HG02642 (cell line): ENCODE data around the gene PER2.
"Not testable (repeated sequence)": the region's sequence is repeated elsewhere in the genome, so short reads cannot be mapped to it uniquely, and the experiment has no call there.

Source experiments
- ATAC-seq: cut with Tn5 transposase; IDR thresholded peaks from one replicate; pipeline ENCODE4 v1.9.1; 2021; ENCODE audit warnings: mild to moderate bottlenecking; ENCODE audit not compliant: unreplicated experiment, poor library complexity

Gene PER2

GRCh38 chr2:238313991-238314350 is 25.6 kb upstream of the PER2 start:
- no peak for ATAC-seq

DNA sequence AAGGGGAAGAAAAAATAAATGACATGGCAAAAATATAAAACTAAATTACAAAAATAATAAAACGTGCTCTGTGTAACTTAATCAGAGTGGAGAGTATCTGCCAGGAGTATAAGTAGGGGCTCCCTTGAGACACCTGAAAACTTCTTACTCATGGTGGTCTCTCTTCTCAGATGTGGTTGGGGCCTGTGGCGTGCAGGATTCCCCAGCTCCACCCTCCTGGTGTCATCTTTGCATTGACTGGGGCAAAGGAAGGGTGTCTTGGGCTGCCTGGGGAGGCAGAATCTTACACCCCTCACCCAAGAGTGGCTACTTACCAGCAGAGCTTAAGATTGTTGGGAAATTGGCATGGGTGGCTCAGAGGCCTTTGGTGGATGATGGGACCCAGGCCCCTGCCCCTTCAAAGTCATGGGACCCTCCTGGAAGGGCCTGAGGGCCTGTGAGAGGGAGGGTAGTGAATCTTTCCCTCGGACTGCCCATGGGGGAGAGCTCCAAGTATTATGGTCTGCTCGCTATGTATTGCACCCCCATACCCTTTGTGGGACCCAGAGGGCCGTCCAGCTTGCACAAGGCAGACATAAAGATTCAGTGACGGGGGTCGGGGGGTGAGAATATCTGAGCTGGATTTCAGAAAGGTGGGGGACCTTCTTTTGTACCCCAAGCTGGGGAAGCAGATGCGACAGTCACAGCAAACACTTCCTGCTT is 25.0 kb upstream of the PER2 start:
- ATAC-seq, result no peak

DNA sequence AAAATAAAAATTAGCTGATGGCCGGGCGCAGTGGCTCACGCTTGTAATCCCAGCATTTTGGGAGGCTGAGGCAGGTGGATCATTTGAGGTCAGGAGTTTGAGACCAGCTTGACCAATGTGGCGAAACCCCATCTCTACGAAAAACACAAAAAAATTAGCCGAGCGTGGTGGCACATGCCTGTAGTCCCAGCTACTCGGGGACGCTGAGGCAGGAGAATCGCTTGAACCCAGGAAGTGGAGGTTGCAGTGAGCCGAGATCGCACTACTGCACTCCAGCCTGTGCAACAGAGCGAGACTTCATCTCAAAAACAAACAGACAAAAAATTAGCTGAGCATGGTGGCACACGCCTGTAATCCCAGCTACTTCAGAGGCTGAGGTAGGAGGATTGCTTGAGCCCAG is 22.3 kb upstream of the PER2 start:
- ATAC-seq, result not testable (repeated sequence)

DNA sequence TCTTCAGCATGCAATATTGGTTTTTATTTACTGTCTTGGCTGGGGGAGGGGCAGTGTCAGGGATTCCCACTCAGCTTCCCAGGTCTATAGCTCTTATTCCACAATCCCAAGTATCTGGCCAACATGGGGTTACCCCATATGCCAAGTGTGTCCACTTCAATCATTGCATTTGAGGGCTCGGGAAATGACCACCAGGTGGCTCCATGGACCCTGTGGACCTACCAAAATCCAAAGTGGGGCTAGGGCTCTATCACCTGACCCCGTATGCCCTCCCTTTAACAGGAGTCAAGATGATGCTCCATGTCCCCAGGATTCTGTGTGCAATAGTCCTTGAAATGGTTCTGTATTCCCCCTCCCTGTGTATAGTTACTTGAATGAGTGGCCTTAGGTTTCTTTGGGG is 19.8 kb upstream of the PER2 start:
- ATAC-seq, result no peak

- no peak for ATAC-seq
Measured at GRCh38 chr2:238306672-238306998, 18.2 kb upstream of the PER2 start.

- no peak for ATAC-seq
Measured at GRCh38 chr2:238305965-238306671, 17.7 kb upstream of the PER2 start.

- ATAC-seq, result no peak
Measured at GRCh38 chr2:238305092-238305862, 16.9 kb upstream of the PER2 start.

- ATAC-seq, result no peak
Measured at GRCh38 chr2:238304116-238304515, 15.7 kb upstream of the PER2 start.

- ATAC-seq, result no peak
Measured at GRCh38 chr2:238302751-238303150, 14.3 kb upstream of the PER2 start.

DNA sequence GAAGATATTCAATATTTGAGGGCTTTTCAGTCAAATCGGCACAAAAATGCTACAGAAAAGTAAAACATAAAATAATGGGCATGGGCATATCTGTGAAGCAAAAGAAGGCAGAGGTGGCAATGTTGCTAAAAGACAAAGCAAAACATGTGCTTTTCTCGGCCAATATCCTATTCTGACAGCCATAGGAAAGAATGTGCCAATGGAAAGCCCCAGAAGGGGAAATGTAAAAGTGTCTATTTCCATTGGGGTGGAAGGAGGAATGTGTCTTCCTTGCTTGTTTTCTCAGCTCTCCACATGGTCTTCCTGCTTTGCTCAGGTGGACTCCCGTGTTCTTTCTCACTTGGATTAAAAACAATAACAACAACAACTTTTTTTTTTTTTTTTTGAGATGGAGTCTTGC is 13.7 kb upstream of the PER2 start:
- no peak for ATAC-seq

GRCh38 chr2:238299803-238300202 is 11.4 kb upstream of the PER2 start:
- no peak for ATAC-seq

DNA sequence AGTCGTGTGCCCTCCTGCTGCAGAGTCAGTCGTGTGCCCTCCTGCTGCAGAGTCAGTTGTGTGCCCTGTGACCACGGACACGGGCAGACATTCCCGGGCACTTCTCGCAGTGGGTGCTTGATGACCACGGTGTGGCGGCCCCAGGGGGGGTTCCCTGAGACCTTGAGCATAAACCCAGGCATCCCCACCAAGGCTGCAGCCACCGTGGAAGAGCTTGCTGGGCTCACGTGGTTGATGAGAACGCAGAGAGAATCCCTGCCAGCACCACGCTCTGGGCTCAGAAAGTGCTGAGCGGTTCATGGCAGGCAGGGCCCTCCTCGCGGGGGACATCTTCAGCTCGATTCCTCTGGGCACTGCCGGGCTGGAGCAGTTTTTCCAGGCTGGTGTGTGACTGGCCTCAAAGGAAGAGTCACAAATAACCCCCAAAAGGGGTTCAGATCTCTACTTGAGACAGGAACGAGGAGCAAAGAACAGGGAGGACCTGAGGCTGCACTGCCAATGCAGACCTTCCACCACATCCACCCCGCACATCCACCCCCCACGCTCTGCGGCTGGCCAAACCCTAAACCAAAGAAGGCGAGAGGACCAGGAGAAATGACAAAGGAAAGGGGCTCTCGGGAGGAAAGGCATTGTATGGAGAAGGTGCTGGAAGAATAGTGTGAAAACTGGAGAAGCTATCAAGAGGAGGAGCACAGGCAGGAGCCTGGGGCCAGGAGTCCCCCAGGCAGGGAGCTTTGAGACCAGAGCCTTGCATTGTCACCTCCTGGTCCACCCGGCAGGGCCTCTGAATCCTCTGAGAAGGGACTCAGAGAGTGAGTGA is 8.4 kb upstream of the PER2 start:
- ATAC-seq, result no peak

DNA sequence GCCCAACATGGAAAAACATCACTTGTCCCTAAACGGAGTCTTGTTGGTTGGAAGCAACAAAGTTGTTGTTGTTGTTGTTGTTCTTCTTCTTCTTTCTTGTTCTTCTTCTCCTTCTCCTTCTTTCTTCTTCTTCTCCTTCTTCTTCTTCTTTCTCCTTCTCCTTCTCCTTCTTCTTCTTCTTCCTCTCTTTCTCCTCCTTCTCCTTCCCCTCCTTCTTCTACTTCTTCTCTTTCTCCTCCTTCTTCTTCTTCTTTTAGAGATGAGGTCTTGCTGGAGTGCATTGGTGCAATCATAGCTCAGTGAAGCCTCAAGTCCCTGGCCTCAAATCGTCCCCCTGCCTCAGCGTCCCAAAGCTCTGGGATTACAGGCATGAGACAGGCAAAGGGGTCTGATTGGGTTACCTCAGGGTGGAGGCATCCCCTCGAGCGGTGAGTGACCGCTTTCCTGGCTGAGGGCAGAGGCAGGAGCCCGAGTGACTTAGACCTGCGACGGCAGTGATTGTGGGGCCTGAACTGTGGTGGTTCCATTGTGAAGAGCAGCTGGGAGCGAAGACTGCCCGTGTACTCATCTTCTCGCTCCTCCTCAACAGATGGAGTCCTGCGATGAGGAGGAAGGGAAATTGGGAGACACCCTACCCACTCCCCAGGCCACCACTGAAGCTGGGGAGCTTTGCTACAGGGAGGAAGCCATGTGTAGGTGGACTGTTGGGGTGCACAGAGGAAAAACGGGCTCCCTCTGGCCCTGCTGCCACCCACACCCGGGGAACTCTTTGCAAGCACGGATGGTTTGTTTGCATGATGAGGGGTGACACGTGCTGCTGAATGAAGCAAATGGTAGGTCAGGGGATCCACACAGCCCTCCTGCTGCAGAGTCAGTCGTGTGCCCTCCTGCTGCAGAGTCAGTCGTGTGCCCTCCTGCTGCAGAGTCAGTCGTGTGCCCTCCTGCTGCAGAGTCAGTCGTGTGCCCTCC is 7.0 kb upstream of the PER2 start:
- no peak for ATAC-seq

DNA sequence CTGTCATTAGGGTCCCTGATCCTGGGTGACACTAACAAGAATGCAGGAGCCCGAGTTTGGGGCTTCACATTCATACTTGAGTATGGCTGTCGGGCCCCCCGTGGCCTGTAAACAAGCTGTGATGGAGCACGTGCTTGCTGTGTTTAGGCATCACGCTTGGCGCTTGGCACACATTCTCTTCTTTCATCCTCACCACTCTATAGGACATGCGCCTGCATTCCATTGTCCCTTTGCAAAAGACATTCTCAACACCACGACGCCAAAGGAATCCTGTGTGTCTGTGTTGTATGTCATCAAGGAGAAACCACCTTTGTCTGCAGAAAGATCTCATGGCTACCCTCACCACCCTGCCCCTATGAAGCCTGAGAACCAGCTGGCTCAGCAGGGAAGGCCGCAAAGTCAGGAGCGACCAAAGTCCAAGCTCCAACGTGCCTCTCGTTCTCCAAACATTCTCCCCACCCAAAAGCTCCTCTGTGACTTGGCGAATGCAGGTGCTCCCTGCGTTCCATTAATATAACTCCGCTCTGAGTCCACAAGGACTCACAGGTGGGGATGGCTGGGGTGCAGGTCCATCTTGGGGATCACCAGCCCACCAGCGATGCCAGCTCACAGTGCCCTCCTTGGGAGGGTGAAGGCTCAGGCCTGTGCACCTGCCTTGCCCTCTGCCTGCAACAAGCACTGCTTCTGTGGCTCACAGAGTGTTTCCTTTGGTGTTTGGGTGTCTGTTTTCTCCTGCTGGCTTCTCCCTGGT is 6.2 kb upstream of the PER2 start:
- ATAC-seq, result no peak

DNA sequence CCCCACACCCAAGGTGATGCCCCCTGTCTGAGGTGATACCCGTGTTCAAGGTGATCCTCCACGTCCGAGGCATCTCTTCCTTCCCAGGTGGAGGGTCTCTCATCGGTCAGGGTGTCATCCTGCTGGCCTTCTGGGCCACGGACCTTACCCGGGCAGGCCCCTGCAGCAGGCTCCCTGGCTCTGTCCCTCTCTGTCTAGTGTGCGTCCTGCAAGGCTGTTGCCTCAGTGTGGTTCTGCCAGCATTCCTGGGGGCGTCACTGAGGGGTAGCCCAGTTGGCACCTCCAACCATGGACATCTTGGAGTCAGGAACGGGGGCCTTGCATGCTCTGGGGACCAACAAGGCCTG is 5.6 kb upstream of the PER2 start:
- no peak for ATAC-seq

DNA sequence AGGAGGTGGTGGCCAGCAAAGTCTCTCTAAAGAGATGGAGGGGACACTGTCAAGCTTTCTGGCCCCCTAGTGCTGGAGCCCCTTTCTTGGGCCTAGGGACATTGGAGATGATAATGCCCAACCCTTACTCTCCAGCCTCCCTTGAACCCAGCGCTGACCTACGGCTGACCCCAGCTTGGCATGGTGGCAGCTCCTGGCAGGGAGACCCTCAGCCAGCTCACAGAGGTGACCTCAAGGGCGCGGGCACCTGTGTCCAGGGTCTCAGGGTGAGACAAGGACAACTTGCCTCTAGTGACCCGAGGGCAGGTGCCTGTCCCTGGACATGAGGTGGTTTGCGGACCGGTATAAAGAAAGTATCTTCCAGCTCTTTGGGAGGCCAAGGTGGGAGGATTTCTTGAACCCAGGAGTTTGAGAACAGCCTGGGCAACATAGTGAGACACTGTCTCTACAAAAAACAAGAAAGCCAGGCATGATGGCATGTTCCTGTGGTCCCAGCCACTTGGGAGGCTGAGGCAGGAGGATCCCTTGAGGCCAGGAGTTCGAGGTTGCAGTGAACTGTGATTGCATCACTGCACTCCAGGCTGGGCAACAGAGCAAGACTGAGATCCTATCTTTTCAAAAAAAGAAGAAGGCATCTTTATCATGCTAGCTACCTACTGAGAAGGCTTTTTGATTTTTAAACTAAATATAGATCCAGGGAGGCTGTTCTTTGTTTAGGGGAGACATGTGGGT is 3.3 kb upstream of the PER2 start:
- no peak for ATAC-seq

- ATAC-seq, result no peak
Measured at GRCh38 chr2:238290715-238291549, 2.5 kb upstream of the PER2 start.
